Measurements from ENCODE around the gene PELI2.

DNA sequence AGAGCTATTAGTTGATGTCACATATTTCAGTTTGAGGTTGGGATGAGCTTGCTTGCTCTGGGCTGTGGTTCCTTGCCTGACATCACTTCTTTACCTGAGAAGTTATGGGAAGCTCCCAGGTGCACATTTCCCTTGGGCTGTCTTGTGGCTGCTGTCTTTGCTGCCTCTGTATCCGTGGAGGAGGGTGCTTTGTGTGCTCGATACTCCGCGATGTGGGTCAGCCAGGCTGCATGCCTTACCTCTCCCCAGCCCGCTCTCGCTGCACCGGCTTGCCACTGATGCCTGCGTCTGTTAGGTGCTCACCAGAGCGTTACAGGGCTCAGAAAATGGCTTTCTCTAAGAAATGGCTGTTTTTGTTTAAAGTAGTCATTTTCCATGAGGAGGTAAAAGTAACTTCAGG lies 19.6 kb downstream of the PELI2 start:
- TF ChIP-seq, protein P1, sequence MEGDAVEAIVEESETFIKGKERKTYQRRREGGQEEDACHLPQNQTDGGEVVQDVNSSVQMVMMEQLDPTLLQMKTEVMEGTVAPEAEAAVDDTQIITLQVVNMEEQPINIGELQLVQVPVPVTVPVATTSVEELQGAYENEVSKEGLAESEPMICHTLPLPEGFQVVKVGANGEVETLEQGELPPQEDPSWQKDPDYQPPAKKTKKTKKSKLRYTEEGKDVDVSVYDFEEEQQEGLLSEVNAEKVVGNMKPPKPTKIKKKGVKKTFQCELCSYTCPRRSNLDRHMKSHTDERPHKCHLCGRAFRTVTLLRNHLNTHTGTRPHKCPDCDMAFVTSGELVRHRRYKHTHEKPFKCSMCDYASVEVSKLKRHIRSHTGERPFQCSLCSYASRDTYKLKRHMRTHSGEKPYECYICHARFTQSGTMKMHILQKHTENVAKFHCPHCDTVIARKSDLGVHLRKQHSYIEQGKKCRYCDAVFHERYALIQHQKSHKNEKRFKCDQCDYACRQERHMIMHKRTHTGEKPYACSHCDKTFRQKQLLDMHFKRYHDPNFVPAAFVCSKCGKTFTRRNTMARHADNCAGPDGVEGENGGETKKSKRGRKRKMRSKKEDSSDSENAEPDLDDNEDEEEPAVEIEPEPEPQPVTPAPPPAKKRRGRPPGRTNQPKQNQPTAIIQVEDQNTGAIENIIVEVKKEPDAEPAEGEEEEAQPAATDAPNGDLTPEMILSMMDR (conservative IDR thresholded peaks at IDR 0.05; ENCODE audit: low read depth, low read length): no peak
- no peak for TF ChIP-seq POLR2A (IDR thresholded peaks at IDR 0.05; ENCODE audit: low read depth, low read length)
- TF ChIP-seq FOS (IDR thresholded peaks at IDR 0.05; ENCODE audit: low read depth, low read length): no peak
- TF ChIP-seq SMC3 (IDR thresholded peaks at IDR 0.05; ENCODE audit: low read depth, low read length): no peak
- no peak for TF ChIP-seq RAD21 (IDR thresholded peaks at IDR 0.05; ENCODE audit: low read length)
